Measurements from ENCODE around the gene NKX6-1. TPM values are rescaled to one million over a fixed set of nuclear protein-coding genes. Genes with fewer than 3 reads are reported as not detected.

Gene NKX6-1
- polyA plus RNA-seq (2013, experiment 1 of 2; ENCODE audit: insufficient read length): 0.59 TPM
- polyA plus RNA-seq (2013, experiment 2 of 2; ENCODE audit: insufficient read length): 0.67 TPM

GRCh38 chr4:84498935-84499623 is at the start of gene NKX6-1:
Gene NKX6-1, minus strand, starts transcription at chr4:84499292. Its CDS starts 1,064 bp downstream, at chr4:84498228.
- DNase-seq: peak; percentile 78

- no peak for DNase-seq
Observed at GRCh38 chr4:84547211-84547610, 48.1 kb upstream of the NKX6-1 start.

GRCh38 chr4:84545093-84545492 is 46.0 kb upstream of the NKX6-1 start:
- no peak for DNase-seq

- DNase-seq: no peak
Observed at GRCh38 chr4:84535901-84536300, 36.8 kb upstream of the NKX6-1 start.

GRCh38 chr4:84531689-84532088 is 32.6 kb upstream of the NKX6-1 start:
- no peak for DNase-seq

- DNase-seq: peak; percentile 4
Observed at GRCh38 chr4:84530871-84531270, 31.8 kb upstream of the NKX6-1 start.

GRCh38 chr4:84530454-84530853 is 31.4 kb upstream of the NKX6-1 start:
- DNase-seq: peak; percentile 10

GRCh38 chr4:84529169-84529751 is 30.2 kb upstream of the NKX6-1 start:
- peak; percentile 6 for DNase-seq

GRCh38 chr4:84527391-84527790 is 28.3 kb upstream of the NKX6-1 start:
- DNase-seq: no peak

GRCh38 chr4:84515075-84515474 is 16.0 kb upstream of the NKX6-1 start:
- DNase-seq: no peak

- DNase-seq: no peak
Observed at GRCh38 chr4:84512277-84512676, 13.2 kb upstream of the NKX6-1 start.

GRCh38 chr4:84511703-84512102 is 12.6 kb upstream of the NKX6-1 start:
- DNase-seq: no peak

GRCh38 chr4:84507941-84508340 is 8.8 kb upstream of the NKX6-1 start:
- no peak for DNase-seq

GRCh38 chr4:84504821-84505220 is 5.7 kb upstream of the NKX6-1 start:
- no peak for DNase-seq

- DNase-seq: peak; percentile 68
Observed at GRCh38 chr4:84503495-84504437, 4.7 kb upstream of the NKX6-1 start.

- no peak for DNase-seq
Observed at GRCh38 chr4:84502955-84503373, 3.9 kb upstream of the NKX6-1 start.

- no peak for DNase-seq
Observed at GRCh38 chr4:84502333-84502954, 3.4 kb upstream of the NKX6-1 start.

- no peak for DNase-seq
Observed at GRCh38 chr4:84501721-84502267, 2.7 kb upstream of the NKX6-1 start.

GRCh38 chr4:84501202-84501503 is 2.1 kb upstream of the NKX6-1 start:
- no peak for DNase-seq

- DNase-seq: no peak
Observed at GRCh38 chr4:84500386-84501201, 1.5 kb upstream of the NKX6-1 start.

GRCh38 chr4:84499624-84499982 is 511 bp upstream of the NKX6-1 start:
- DNase-seq: no peak

All from fibroblast of skin of scalp (primary cell).